ENCODE measurements around the gene GNA12.

DNA sequence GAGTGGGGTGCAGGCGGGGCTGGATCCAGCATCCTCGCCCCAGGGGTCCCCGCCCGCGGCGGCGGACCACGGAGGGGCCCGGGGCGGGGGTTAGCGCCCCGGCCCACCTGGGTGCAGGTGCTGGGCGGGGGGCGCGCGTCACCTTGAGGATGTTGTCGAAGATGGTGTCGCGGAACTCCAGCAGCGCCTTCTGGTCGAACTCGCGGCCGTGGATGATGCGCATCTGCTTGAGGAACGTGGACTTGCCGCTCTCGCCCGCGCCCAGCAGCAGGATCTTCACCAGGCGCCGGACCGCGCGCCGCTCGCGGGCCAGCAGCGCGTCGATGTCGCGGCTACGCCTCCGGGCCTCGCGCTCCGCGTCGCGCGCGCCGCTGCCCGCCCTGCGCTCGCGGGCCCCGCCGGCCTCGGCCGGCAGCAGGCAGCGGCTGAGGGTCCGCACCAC, 376 bp downstream of the GNA12 start:
- TF ChIP-seq, protein P1, sequence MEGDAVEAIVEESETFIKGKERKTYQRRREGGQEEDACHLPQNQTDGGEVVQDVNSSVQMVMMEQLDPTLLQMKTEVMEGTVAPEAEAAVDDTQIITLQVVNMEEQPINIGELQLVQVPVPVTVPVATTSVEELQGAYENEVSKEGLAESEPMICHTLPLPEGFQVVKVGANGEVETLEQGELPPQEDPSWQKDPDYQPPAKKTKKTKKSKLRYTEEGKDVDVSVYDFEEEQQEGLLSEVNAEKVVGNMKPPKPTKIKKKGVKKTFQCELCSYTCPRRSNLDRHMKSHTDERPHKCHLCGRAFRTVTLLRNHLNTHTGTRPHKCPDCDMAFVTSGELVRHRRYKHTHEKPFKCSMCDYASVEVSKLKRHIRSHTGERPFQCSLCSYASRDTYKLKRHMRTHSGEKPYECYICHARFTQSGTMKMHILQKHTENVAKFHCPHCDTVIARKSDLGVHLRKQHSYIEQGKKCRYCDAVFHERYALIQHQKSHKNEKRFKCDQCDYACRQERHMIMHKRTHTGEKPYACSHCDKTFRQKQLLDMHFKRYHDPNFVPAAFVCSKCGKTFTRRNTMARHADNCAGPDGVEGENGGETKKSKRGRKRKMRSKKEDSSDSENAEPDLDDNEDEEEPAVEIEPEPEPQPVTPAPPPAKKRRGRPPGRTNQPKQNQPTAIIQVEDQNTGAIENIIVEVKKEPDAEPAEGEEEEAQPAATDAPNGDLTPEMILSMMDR (IDR thresholded peaks at IDR 0.05; ENCODE audit: poor library complexity) = no peak
- TF ChIP-seq EZH2 (IDR thresholded peaks at IDR 0.05; ENCODE audit: borderline replicate concordance) = no peak

All from hepatocyte (in vitro differentiated cells).